GM12865 (cell line): Measurements from ENCODE around the gene TFCP2.
"Not testable (repeated sequence)": the region's sequence is repeated elsewhere in the genome, so short reads cannot be mapped to it uniquely, and the experiment has no call there.

ENCODE experiments used
- DNase-seq: peaks from one replicate; pipeline ENCODE4 v3.0.0; 2010; ENCODE audit warnings: low read depth
- H3K4me3 ChIP-seq: 2 replicates; pipeline ENCODE4 v1.5.1; 2011; ENCODE audit warnings: mild to moderate bottlenecking, low read depth, low read length, control low read depth
- TF ChIP-seq, protein P1 (sequence below): IDR thresholded peaks from 2 replicates; pipeline ENCODE4 v1.5.1; 2011; ENCODE audit warnings: low read length, control low read depth, low read depth, inconsistent platforms; ENCODE audit not compliant: insufficient read depth; ENCODE audit errors: missing control alignments

The TFCP2 gene

DNA sequence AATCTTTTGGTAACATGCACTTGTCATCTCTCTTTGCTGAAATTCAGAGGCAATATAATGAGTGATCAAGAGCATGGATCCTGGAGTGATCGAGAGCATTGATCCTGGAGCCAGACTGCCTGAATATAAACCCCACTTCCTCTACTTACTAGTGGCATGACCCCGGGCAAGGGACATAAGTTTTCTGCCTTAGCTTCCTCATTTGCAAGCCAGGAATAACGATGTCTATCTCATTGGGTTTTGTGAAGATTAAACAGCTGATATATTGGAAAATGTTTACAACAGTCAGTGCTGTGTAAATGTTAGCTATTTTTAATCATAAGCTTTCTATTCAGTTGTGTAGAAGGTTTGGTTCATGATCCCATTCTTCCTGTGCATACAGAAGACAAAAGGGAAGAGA, 87.2 kb downstream of the TFCP2 start:
- no peak overlapping the region for H3K4me3 ChIP-seq
- TF ChIP-seq, protein P1, sequence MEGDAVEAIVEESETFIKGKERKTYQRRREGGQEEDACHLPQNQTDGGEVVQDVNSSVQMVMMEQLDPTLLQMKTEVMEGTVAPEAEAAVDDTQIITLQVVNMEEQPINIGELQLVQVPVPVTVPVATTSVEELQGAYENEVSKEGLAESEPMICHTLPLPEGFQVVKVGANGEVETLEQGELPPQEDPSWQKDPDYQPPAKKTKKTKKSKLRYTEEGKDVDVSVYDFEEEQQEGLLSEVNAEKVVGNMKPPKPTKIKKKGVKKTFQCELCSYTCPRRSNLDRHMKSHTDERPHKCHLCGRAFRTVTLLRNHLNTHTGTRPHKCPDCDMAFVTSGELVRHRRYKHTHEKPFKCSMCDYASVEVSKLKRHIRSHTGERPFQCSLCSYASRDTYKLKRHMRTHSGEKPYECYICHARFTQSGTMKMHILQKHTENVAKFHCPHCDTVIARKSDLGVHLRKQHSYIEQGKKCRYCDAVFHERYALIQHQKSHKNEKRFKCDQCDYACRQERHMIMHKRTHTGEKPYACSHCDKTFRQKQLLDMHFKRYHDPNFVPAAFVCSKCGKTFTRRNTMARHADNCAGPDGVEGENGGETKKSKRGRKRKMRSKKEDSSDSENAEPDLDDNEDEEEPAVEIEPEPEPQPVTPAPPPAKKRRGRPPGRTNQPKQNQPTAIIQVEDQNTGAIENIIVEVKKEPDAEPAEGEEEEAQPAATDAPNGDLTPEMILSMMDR = no peak
- DNase-seq = no peak

DNA sequence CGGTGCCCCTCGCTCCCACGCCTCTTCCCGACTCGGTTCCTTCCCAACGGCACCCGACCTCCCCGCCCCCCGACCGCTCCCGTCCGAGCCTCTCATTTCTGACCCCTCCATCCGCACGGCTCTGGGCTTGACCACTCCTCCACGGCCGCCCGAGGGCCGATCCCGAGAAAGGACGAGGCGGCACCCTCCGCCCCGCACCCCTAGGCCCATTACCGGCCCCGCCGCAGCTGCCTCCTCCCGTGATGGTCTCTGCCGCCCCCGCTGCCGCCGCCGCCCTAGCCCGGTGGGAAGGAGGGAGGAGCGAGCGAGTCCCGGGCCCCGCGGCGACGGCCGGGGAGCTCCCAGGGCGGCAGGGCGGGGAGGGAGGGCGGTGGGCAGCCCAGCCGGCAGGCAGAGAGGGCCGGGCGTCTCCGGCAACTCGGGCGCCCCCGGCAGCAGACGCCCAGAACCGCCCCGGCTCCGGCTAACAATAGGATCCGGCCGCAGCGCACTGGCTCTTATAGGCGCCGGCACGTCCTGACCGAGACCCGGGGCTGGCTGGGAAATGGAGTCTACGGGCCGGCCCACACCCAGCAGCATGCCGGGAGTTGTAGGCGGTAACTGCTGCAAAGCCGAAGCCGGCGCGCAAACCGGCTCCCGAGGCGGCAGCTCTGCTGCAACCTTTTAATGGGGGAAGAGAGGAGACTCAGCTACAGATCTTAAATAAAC, 89.7 kb downstream of the TFCP2 start, which contains the start of gene CSRNP2:
Gene CSRNP2 (minus strand): TSS at position 471 of the 708 bp plus-strand sequence. CDS start 7,035 bp downstream, outside the sequence.
- H3K4me3 ChIP-seq = peak within 1 kb of the TSS; percentile 66
- DNase-seq = peak; percentile 98
- TF ChIP-seq, protein P1 = peak; percentile 1

DNA sequence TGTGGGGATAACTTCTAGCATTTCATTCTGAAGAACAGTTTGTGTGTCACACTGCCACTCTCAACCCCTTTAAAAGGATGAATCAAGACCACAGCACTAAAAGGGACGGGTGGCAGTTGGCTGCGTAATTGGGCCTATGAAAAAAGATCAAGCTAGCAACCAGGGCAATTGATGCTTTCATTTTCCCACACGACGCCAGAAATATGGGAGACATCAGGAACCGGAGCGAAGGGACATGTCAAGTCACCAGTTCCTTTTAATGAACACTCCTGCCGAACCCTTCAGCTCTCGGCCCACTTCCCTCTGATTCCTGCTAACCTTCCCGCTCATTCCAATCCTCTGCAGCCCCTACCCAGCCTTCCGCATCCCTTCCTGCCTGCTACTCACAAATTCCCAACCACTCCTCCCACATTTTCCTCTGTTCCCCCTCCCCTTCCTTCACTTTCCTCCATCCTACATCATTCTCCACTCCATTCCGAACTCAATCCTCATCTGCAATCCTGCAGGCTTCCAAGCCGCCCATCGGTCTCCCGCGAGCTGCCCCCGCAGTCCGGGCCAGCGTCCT, 90.3 kb downstream of the TFCP2 start:
- peak overlapping the region; percentile 66 for H3K4me3 ChIP-seq
- TF ChIP-seq, protein P1 = no peak
- DNase-seq = peak; percentile 14

DNA sequence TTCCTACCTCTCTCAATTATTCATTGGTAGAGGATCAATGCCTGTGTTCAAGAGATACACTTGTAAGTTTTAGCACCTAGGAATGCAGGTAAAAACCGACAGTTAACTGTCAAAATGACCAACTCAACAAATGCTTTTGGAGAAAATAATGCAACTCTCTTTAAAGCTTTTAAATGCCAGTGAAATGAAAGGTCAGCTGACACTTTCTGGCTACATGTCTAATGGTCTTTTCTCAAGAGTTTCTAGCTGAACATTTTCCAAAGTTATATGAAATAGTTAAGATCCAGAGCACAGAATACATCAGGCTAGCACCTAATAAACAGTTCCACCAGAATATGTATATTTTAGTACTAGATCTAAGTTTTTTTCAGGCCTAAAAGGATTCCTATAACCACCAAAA, 91.5 kb downstream of the TFCP2 start:
- no peak overlapping the region for H3K4me3 ChIP-seq
- TF ChIP-seq, protein P1 = no peak
- DNase-seq = no peak

DNA sequence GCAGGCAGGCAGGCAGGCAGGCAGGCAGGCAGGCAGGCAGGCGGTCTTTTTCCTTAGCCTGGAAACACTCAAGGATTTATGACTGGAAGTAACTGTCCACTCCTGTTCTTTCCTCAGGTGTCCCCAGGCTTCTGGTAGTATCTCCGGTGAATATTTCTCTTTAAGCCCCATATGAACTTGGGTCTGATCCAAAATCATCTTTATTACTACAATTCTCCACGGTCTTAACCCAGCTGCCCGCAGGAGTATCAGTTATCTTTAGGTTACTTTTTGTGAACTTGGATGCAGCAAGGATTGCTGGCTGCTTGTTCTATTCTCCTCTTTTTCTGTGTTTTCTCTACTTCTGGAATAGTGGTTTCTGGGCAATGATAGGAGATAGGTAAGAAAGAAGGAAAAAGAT, 92.8 kb downstream of the TFCP2 start:
- H3K4me3 ChIP-seq = no peak overlapping the region
- TF ChIP-seq, protein P1 = no peak
- no peak for DNase-seq

DNA sequence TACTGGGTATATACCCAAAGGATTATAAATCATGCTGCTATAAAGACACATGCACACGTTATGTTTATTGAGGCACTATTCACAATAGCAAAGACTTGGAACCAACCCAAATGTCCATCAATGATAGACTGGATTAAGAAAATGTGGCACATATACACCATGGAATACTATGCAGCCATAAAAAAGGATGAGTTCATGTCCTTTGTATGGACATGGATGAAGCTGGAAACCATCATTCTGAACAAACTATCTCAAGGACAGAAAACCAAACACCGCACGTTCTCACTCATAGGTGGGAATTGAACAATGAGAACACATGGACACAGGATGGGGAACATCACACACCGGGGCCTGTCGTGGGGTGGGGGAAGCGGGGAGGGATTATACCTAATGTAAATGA, 94.1 kb downstream of the TFCP2 start:
- DNase-seq, H3K4me3 ChIP-seq: not testable (repeated sequence)

DNA sequence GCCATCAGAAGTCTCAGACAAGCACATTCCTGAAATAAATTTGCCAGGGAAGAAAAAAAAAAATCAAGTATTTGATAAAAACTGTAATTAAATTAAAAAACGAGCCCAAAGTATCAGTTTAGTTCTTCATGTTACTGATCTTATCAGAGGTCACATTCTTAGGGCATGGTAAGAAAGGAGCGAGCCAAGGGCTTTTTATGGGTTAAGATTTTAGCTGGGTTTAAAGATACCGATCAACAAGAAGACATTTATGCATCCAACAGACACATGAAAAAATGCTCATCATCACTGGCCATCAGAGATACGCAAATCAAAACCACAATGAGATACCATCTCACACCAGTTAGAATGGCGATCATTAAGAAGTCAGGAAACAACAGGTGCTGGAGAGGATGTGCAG, 94.6 kb downstream of the TFCP2 start:
- H3K4me3 ChIP-seq, DNase-seq: not testable (repeated sequence)

DNA sequence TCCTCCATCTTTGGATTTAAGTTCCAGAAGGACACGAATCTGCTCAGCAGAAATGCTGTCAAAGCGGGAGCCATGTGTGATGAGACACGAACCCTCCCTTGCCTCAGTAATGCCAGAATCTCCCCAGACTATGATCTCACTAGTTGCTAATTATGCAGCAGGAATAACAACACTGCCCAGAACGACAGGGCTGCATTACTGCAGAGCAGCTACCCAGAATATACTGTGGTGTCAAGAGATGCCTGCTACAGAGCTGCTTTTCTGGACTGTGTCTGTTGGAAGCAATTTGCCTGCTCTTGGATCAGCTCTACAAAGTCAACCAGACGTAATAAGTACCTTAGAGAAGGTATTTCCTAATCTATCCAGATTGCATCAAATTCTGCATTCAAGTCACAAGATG, 95.0 kb downstream of the TFCP2 start:
- no peak overlapping the region for H3K4me3 ChIP-seq
- DNase-seq = no peak
- TF ChIP-seq, protein P1 = no peak
